GM10266 (cell line): ENCODE results near the gene LRRTM4.

ENCODE experiments used
- DNase-seq: peaks from one replicate; pipeline ENCODE4 v3.0.0; 2012; ENCODE audit errors: extremely low spot score
- TF ChIP-seq, protein P1 (sequence below): IDR thresholded peaks from 2 replicates; pipeline ENCODE4 v1.5.1; 2012; ENCODE audit warnings: mild to moderate bottlenecking, low read depth; ENCODE audit not compliant: control insufficient read depth, insufficient read depth; ENCODE audit errors: missing control alignments

Gene LRRTM4

DNA sequence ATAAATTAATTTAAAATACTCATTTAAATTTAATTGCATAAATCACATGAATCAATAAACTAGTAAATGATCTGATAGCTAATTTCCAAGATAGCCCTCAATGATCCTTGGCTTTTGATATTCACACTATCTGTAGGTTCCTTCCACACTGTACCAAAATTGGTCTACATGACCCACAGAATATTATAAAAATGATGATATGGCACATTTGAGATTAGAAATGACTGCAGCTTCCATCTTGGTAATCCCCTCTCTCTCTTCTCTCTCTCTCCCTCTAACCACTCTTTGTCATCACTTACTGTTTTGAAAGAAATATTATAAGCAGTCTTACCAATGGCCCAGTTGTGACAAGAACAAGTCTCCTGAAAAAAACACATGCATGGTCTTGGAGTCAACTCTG, 394.8 kb downstream of the LRRTM4 start:
- DNase-seq: no peak
- TF ChIP-seq, protein P1, sequence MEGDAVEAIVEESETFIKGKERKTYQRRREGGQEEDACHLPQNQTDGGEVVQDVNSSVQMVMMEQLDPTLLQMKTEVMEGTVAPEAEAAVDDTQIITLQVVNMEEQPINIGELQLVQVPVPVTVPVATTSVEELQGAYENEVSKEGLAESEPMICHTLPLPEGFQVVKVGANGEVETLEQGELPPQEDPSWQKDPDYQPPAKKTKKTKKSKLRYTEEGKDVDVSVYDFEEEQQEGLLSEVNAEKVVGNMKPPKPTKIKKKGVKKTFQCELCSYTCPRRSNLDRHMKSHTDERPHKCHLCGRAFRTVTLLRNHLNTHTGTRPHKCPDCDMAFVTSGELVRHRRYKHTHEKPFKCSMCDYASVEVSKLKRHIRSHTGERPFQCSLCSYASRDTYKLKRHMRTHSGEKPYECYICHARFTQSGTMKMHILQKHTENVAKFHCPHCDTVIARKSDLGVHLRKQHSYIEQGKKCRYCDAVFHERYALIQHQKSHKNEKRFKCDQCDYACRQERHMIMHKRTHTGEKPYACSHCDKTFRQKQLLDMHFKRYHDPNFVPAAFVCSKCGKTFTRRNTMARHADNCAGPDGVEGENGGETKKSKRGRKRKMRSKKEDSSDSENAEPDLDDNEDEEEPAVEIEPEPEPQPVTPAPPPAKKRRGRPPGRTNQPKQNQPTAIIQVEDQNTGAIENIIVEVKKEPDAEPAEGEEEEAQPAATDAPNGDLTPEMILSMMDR: no peak

DNA sequence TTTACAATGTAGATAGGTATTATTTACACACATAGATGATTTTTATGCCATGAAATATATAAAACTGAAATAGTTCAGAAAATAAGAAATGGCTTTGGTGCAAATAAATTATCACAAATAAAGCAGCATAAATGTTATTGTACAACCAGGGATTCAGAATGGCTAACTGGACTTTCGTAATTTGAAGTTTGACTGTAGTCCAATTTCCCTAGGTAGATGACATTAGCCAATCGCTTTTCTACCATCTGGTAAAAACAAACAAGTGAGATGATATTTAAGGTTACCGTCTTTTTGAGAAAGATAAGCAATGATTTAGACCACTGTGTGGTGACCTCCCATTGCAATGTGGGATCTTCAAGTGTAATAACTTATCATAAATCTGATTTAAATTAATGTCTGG, 400.7 kb downstream of the LRRTM4 start:
- TF ChIP-seq, protein P1: no peak
- DNase-seq: no peak

DNA sequence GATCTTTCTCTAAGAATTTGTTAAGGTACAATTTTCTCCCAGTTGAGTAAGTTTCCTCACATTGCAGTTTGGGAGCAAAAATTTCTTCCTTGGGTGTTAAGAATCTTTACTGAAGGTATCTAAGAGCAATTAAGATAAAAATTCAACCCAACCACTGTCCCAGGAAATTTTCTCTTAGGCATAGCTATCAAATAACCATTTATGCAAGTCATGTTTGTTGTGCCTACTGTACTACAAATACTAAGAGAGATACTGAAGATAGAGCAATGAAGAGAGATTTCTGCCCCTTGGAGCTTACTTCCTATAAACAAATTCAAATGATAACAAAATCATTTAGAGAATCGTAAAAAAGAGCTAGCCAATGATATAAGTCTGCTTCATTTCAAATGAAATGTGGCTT, 402.8 kb downstream of the LRRTM4 start:
- DNase-seq: no peak
- TF ChIP-seq, protein P1: no peak

DNA sequence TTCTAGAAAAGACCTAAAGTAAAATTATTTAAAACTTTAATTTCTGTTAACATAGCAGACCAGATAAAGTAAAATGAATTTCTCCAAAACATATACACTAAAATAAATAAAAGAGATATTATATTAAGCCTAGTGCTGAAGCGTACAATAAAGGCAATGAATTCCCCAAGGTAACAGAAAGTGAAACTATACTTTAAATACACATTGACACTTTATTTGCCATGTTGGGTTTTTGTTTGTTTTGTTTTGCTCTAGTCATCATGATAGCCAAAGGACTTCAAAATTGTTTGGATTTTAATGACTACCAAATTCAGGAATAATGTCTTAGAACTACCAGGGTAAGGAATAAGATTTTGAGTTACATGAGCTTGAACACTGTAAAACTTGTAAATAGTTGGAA, 413.3 kb downstream of the LRRTM4 start:
- DNase-seq: no peak
- TF ChIP-seq, protein P1: no peak

DNA sequence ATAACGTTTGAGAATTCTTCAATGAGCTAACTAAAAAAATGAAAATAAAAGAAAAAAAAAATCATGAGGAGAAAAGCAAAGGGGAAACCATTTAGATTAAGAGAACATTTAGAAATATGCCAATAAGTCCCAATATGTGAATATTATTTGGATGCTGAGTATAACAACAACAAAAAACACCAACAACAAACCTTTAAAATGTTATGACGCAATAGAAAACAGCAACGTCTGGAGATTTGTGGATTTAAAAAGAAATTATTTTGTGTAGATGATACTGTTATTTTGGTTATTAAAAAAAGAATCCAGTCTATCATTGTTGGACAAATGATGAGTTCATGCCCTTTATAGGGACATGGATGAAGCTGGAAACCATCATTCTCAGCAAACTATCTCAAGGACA, 417.2 kb downstream of the LRRTM4 start:
- no peak for DNase-seq
- TF ChIP-seq, protein P1: no peak

DNA sequence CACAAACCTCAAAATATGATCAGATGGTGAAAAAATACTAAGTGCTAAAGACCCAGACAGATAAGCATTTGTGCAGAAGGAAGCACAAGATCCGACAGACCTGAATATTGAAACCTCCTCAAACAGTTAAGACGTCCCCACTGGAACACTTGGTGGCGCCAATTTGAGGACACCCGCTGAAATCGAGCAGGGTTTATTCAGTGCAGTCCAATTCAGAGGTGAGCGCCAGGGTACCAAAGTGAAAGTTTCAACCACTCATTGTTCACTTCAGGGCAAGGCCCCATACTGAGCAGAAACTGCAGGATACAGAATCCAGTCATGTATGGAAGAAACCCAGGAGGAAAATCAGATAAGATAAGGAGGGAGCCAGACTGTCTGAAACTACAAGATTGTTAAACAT, 417.6 kb downstream of the LRRTM4 start:
- TF ChIP-seq, protein P1: no peak
- DNase-seq: no peak

DNA sequence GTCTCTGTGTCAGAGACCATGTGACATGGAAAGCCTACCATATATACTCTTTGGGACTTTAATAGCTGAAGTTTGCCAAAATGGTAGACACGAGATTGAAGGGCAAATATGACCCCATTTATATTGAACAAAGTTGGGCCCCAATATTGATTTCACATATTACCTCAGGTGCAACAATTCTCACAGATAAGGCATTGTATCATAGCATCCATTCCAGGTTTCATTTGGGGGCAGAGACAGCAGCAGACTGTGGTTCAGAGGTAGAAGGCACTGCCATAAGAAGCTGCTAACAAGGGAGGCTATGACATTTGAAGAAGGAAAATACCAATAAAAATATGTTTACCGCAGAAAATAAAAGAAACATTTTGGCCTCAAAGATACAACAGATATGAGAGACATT, 419.2 kb downstream of the LRRTM4 start:
- no peak for DNase-seq
- TF ChIP-seq, protein P1: no peak
